ENCODE measurements around the gene NME7.

DNA sequence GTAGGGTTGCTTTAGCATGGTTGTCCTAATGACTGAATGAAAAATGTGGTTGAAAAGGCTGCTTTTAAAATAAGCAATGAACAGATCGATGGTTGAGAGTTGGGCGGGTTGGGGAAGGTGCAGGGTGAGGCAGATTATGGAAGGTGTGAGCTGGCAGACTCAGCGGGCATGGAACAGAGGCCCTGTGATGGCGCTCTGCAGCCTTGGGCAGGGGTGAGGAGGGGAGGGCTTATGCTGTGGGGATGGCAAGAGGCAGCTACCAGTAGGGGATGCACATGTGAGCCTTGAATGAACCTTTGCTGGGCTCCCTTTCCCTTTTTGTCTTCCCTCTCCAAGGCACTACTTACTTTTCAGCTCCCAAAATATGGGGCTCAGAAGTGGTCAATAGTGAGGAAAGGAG lies 230.2 kb downstream of the NME7 start:
- TF ChIP-seq, protein P1, sequence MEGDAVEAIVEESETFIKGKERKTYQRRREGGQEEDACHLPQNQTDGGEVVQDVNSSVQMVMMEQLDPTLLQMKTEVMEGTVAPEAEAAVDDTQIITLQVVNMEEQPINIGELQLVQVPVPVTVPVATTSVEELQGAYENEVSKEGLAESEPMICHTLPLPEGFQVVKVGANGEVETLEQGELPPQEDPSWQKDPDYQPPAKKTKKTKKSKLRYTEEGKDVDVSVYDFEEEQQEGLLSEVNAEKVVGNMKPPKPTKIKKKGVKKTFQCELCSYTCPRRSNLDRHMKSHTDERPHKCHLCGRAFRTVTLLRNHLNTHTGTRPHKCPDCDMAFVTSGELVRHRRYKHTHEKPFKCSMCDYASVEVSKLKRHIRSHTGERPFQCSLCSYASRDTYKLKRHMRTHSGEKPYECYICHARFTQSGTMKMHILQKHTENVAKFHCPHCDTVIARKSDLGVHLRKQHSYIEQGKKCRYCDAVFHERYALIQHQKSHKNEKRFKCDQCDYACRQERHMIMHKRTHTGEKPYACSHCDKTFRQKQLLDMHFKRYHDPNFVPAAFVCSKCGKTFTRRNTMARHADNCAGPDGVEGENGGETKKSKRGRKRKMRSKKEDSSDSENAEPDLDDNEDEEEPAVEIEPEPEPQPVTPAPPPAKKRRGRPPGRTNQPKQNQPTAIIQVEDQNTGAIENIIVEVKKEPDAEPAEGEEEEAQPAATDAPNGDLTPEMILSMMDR (IDR thresholded peaks at IDR 0.05): no peak
- TF ChIP-seq SIN3A (IDR thresholded peaks at IDR 0.05; ENCODE audit: borderline replicate concordance, insufficient read depth, low read depth, low read length) (no peak), POLR2AphosphoS5 (IDR thresholded peaks at IDR 0.05; ENCODE audit: low read depth, low read length) (no peak)
- TF ChIP-seq, protein P2, sequence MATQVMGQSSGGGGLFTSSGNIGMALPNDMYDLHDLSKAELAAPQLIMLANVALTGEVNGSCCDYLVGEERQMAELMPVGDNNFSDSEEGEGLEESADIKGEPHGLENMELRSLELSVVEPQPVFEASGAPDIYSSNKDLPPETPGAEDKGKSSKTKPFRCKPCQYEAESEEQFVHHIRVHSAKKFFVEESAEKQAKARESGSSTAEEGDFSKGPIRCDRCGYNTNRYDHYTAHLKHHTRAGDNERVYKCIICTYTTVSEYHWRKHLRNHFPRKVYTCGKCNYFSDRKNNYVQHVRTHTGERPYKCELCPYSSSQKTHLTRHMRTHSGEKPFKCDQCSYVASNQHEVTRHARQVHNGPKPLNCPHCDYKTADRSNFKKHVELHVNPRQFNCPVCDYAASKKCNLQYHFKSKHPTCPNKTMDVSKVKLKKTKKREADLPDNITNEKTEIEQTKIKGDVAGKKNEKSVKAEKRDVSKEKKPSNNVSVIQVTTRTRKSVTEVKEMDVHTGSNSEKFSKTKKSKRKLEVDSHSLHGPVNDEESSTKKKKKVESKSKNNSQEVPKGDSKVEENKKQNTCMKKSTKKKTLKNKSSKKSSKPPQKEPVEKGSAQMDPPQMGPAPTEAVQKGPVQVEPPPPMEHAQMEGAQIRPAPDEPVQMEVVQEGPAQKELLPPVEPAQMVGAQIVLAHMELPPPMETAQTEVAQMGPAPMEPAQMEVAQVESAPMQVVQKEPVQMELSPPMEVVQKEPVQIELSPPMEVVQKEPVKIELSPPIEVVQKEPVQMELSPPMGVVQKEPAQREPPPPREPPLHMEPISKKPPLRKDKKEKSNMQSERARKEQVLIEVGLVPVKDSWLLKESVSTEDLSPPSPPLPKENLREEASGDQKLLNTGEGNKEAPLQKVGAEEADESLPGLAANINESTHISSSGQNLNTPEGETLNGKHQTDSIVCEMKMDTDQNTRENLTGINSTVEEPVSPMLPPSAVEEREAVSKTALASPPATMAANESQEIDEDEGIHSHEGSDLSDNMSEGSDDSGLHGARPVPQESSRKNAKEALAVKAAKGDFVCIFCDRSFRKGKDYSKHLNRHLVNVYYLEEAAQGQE (IDR thresholded peaks at IDR 0.05; ENCODE audit: insufficient read depth in 1 of 2, low read depth in 2 of 2, low read length in 1 of 2): no peak
